GM18526 (cell line): ENCODE results near the gene POLE3.
A peak's percentile ranks its signal among the peaks of the same experiment; 100 is the strongest.

Experiments
- POLR2A ChIP-seq: IDR thresholded peaks from 3 replicates; pipeline ENCODE4 v1.6.1; 2011; ENCODE audit not compliant: insufficient read length; ENCODE audit errors: extremely low read depth

POLE3 gene

DNA sequence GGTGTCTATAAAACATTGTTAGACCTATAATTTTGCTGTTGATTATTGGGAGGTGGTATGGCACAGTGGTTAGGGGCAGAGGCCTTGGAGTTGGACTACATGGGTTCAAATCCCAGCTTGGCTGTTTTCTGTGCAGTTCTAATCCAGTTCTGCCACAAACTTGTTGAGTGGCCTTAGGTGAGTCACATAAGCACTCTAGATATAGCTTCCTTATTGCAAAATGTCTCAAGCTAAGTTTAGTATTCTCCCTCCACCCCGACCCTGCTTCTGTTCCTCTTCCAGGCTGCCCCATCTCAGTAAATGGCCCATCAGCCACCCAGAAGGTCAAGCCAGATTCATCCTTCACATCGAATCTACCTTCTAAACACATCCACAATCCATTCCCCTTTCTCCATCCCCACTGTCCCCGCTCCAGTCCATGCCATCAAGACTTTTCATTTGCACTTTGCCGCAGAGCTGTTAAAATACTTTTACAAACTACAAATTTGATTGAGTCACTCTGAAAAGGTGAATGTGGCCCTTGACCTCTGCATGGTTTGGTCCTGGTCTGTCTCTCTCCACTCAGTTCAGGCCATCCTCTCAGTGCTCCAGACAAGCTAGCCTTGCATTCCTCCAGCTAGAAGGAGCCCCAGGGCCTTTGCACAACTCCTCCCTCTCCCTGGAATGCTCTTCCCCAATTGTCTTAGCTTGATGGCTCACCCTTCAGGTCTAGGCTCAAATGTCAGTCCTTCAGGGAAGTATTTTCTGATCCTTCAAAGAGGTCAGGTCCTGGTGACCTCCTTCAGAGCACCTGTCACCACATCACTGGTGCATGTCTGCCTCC is 23.7 kb downstream of the POLE3 start:
- no peak for TF ChIP-seq POLR2A

DNA sequence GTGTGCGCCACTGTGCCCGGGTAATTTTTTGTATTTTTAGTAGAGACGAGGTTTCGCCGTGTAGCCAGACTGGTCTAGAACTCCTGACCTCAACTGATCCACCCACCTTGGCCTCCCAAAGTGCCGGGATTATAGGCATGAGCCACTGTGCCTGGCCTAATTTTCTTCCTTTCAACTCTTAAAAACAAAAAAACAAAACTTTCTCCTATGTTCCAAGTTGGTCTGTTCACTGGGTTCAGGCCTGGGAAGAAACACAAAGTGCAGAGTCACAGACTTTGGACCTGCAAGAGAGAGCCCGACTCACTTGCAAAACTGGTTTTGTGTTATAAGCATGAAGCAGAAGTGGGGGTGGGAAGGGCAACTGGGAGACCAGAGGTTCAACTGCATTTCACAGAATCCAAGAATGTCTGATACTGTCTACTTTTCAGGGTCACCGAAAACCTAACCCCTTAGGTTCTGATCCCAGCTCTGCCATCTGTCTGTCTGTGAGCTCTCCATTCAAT is 28.5 kb downstream of the POLE3 start:
- TF ChIP-seq POLR2A, result no peak

- TF ChIP-seq POLR2A, result no peak
These were observed 29.6 kb downstream of the POLE3 start for GRCh38 chr9:113380869-113381378.

DNA sequence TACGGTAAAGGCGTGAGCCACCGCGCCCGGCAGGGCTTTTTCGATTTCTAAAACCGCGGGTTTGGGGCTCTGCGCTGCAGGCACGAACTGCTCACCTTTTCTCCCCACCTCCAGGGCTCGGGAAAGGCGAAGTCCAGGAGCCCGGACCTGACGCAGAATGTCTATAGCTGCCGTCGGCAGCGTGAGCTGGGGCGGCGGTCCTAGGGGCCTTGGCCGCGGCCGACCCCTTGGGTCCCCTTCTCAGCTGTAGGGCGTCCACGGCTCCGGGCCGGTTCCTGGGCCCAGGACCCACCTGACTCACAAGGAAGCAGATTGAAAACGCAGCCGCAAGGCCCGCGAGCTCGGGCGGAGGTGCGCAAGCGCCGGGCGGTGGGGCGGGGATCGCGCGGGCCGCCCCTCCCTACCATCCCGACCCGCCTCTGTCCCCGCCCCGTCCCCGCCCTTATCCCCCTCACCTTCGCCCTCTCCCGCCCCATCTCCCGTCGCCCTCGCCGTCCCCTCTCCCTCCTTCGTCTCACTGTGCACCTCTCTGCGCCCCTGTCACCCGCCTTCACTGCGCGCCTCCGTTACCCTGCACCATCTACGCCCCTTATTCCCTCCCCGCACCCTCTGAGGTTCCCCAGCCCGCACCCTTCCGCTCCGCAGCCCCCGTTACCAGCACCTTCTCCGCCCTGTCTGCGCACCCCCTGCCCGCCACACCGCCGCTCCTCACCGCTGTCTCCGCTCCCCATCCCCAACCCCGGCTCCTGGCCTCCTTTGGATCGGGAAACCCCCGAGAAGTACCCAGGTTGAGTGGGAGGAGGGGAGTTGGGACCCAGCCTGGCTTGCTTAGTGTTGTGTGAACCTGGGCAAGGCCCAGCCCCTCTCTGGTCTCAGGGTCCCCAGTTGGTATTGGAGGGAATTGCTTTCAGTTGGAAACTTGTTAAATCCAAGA is 33.6 kb downstream of the POLE3 start, which contains the start of gene HDHD3:
Gene HDHD3 (minus strand): TSS at position 353 of the 934 bp plus-strand sequence. CDS start 2,632 bp downstream, outside the sequence.
- peak; percentile 36 for TF ChIP-seq POLR2A

DNA sequence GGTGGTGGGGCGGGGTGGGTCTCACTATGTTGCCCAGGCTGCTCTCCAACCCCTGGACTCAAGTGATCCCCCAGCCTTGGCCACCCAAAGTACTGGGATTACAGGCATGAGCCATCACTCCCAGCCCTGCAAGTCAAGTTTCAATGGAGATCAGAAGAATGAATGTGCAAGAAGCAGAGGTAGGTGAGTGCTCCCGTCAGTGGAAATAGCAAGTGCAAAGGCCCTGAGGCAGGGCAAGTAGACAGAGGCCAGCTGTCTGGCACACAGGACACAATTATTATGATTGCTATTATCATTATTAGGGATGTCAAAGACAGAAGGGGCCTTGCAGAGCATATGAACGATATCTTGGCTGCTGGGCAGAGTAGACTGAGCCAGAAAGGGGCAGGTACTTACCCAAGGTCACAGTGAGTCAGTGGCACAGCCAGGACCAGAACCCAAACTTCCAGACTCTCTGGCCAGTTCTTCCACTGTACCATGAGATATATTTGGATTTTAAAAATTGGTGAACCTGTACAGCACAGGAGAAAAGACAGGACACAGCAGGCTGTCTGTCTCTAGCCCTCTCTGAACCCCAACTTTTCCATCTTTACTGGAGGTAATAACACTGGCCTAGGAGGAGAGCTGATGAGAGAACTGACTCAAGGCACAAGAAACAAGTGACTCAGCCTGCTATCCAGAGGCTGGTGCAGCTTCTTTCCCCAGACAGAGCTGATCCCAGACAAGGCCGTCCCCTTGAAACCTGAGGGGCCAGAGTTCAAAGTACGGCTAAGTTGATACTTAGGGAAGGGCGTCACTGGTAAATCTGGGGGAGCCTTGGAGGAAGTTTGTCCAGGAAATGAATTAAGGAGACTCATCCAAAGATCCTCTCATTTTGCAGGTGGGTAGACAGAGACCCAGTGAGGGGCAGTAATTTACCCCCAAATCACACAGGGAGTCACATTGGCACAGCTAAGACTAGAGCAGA is 35.1 kb downstream of the POLE3 start:
- no peak for TF ChIP-seq POLR2A

DNA sequence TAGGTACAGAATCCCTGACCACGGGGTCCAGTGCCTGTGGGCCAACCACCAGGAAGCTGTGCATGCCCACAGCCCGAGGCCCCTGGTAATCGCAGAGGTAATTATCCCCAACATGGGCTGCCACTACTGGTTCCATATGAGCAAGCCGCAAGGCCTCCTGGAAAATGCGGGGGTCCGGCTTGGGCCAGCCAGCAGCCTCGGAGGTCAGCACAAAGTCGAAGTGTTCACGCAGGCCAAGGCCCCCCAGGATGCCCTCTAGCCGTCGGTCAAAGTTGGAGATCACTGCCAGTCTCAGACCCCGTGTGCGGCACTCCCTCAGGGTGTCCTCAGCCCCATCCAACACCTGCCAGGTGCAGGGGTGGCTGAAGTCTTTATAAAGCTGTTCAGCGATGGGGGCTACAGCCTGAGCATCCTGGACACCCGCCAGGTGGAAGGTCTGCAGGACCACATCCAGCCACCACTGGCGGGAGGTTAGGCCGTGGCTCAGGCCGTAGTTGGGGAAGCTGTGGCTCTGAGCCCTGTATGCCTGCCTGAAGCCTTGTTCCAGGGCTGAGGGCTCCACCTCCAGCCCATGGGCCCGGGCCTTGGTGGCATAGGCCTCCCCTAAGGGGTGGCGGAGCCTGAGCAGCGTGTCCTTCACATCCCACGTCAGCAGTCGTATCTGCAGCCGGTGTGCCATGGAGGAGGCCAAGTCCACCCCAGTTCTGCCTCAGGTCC is 36.6 kb downstream of the POLE3 start:
- TF ChIP-seq POLR2A, result no peak

GRCh38 chr9:113373256-113373655 is 37.2 kb downstream of the POLE3 start:
- no peak for TF ChIP-seq POLR2A

GRCh38 chr9:113372059-113372458 is 38.4 kb downstream of the POLE3 start:
- no peak for TF ChIP-seq POLR2A

- no peak for TF ChIP-seq POLR2A
These were observed 39.6 kb downstream of the POLE3 start for GRCh38 chr9:113370806-113371325.

DNA sequence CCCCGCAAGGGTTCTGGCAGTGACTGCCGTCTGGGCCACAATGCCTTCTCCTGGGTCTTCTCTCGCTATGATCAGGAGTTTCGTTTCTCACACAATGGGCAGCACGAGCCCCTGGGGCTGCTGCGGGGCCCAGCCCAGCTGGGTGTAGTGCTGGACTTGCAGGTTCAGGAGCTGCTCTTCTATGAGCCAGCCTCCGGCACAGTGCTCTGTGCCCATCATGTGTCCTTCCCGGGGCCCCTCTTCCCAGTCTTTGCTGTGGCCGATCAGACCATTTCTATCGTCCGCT is 40.7 kb downstream of the POLE3 start:
- no peak for TF ChIP-seq POLR2A

DNA sequence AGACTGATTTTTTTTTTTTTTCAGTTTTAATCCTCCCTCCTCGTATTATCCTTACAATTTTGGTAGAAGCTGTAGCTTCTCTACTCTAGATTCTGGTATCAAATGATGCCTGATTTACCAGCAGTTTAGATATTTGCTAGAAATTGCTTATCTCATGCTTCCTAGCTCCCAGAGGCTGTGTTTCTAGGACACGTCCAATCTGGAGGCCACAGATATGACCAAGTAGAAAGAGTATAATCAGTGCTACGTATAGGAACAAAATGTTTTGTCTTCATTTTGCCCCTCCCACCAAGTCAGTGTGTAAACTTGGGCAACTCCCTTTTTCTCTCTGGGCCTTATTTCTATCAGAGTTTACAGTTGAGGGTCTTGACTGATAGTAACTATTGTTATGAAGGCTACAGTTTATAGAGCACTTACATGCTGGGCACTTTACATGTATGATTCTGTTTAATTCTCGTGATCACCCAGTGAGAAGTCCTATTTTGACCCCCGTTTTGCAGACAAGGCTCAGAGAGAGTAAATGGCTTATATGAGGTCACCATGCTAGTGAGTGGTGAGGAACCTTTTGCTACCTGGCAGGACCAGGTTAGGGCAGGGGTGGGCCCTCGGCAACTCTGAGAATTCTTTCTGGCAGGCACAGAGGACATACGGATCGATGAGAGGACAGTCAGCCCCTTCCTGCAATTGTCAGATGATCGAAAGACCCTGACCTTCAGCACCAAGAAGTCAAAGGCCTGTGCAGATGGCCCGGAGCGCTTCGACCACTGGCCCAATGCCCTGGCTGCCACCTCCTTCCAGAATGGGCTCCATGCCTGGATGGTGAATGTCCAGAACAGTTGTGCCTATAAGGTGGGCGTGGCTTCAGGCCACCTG is 41.3 kb downstream of the POLE3 start:
- TF ChIP-seq POLR2A, result no peak

DNA sequence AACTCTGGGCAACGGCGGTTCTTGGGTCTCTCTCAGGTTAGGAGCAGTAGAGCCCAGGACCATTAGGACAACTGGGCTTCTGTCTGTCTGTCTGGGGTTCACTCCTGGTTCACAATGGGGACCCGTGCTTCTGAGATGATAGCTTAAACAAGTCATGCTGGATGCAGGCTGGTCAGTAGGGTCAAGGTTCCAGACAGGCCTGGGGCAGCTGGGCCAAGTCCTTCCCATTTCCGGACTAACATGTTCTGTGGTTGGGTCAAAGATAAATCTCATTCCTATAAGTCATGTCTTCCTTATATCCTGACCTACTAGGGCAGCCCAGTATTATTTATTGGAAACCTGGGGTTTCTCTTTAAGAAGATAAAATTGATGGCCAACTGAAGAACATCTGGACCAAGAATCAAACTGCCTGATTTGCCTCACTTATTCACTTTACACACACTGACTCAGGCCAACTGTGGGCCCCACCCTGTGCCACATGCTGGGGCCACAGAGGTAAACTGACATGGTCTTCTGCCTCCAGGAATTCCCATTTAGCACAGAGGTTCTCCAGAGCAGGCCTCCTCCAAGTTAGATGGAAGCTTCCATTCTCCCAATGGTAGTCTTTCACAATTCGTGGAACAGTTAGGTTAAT is 42.0 kb downstream of the POLE3 start:
- no peak for TF ChIP-seq POLR2A
